H1 (cell line): ENCODE measurements around the gene ITPR3. TPM values are rescaled to one million over a fixed set of nuclear protein-coding genes. Genes with fewer than 3 reads are reported as not detected.
A peak's percentile ranks its signal among the peaks of the same experiment; 100 is the strongest.

Experiments used
- CTCF ChIA-PET: fragments of 300-600 bp; sonication (Branson Sonifier 250); formaldehyde crosslinking; loops from one replicate; lab custom pipeline; 2021; ENCODE audit not compliant: partially characterized antibody; lab: Charles Lee
- POLR2A ChIA-PET: fragments of 300-600 bp; sonication (Branson Sonifier 250); formaldehyde crosslinking; loops from one replicate; lab custom pipeline; 2021; ENCODE audit warnings: inconsistent platforms; ENCODE audit not compliant: partially characterized antibody; lab: Charles Lee
- DNase-seq, 2 experiments: peaks; one replicate each; pipeline versions ENCODE4 v3.0.0 to v3.0.0-alpha.2; 2010 to 2022; ENCODE audit warnings: low spot score in 2 of 2, low read depth in 1 of 2, mixed read lengths in 1 of 2
- FAIRE-seq: peaks from 2 replicates; lab custom pipeline; 2011; peaks lifted over from hg19 to GRCh38; lab: Jason Lieb, UNC
- H2AFZ ChIP-seq: 2 replicates; pipeline ENCODE4 v1.8.1; 2012; ENCODE audit warnings: low read length, inconsistent platforms
- H2AK5ac ChIP-seq: 2 replicates; pipeline ENCODE4 v1.6.1; 2013; ENCODE audit warnings: low read depth, low read length
- H2BK120ac ChIP-seq: replicated peaks from 2 replicates; pipeline ENCODE3; 2013; ENCODE audit warnings: low read depth, low read length, inconsistent platforms
- H2BK12ac ChIP-seq: 2 replicates; pipeline ENCODE4 v1.6.1; 2013; ENCODE audit warnings: low read depth, low read length
- H2BK15ac ChIP-seq: 2 replicates; pipeline ENCODE4 v1.6.1; 2013; ENCODE audit warnings: low read length
- H2BK20ac ChIP-seq: 2 replicates; pipeline ENCODE4 v1.6.1; 2013; ENCODE audit warnings: low read length
- H2BK5ac ChIP-seq: 2 replicates; pipeline ENCODE4 v1.6.1; 2013; ENCODE audit warnings: low read depth, low read length
- H3K14ac ChIP-seq: 2 replicates; pipeline ENCODE4 v1.6.1; 2013; ENCODE audit warnings: inconsistent platforms; ENCODE audit not compliant: insufficient read length
- H3K18ac ChIP-seq: 2 replicates; pipeline ENCODE4 v1.6.1; 2013; ENCODE audit warnings: low read length; ENCODE audit errors: extremely low read depth
- H3K23ac ChIP-seq: 2 replicates; pipeline ENCODE4 v1.6.1; 2013; ENCODE audit warnings: inconsistent platforms; ENCODE audit not compliant: insufficient read length
- H3K23me2 ChIP-seq: 2 replicates; pipeline ENCODE4 v1.6.1; 2013; ENCODE audit warnings: low read depth, low read length
- H3K27ac ChIP-seq: 2 replicates; pipeline ENCODE4 v1.6.1; 2011; ENCODE audit warnings: low read depth, low read length, inconsistent platforms
- H3K27me3 ChIP-seq, 4 experiments: replicated peaks in 1 of 4; 1 replicate in 1 of 4; 2 replicates in 3 of 4; pipeline versions ENCODE4 v1.6.1 to v1.8.1; 2011 to 2013; ENCODE audit warnings: low read length in 3 of 4, mild to moderate bottlenecking in 3 of 4, inconsistent platforms in 2 of 4, mixed read lengths in 2 of 4, moderate library complexity in 1 of 4; ENCODE audit not compliant: control insufficient read depth in 3 of 4, insufficient read depth in 3 of 4; ENCODE audit errors: extremely low read depth in 1 of 4
- H3K36me3 ChIP-seq, 4 experiments: 2 replicates each; pipeline versions ENCODE4 v1.6.1 to v1.8.1; 2011 to 2013; ENCODE audit warnings: mild to moderate bottlenecking in 4 of 4, low read length in 3 of 4, moderate library complexity in 2 of 4, control low read depth in 1 of 4, inconsistent platforms in 1 of 4; ENCODE audit not compliant: insufficient read depth in 4 of 4, control insufficient read depth in 2 of 4
- H3K4ac ChIP-seq: replicated peaks from 2 replicates; pipeline ENCODE3; 2013; ENCODE audit warnings: low read length, low read depth, mixed read lengths, inconsistent platforms; ENCODE audit not compliant: insufficient read length
- H3K4me1 ChIP-seq, 4 experiments: replicated peaks in 1 of 4; 1 replicate in 1 of 4; 2 replicates in 3 of 4; pipeline versions ENCODE4 v1.6.1 to v1.8.1; 2011 to 2013; ENCODE audit warnings: low read length in 3 of 4, inconsistent platforms in 2 of 4, mixed read lengths in 1 of 4; ENCODE audit not compliant: insufficient read depth in 4 of 4, control insufficient read depth in 3 of 4
- H3K4me2 ChIP-seq, 2 experiments: 2 replicates each; pipeline versions ENCODE4 v1.6.1 to v1.8.1; 2011 to 2013; ENCODE audit warnings: low read depth in 2 of 2, low read length in 2 of 2, control low read depth in 1 of 2, inconsistent platforms in 1 of 2, mild to moderate bottlenecking in 1 of 2; ENCODE audit not compliant: insufficient read depth in 1 of 2
- H3K4me3 ChIP-seq, 4 experiments: fragments of 200-600, 300-600 bp in 1 of 4; sonication (generic), shearing (Covaris generic), sonication (Bioruptor Twin) in 1 of 4; 2 replicates each; pipeline versions ENCODE4 v1.5.1 to v1.8.1; 2011 to 2016; ENCODE audit warnings: low read length in 4 of 4, low read depth in 3 of 4, control low read depth in 2 of 4, inconsistent platforms in 2 of 4, mild to moderate bottlenecking in 2 of 4, mixed read lengths in 1 of 4, moderate library complexity in 1 of 4; ENCODE audit not compliant: insufficient read depth in 2 of 4; ENCODE audit errors: extremely low read depth in 1 of 4
- H3K56ac ChIP-seq: replicated peaks from 2 replicates; pipeline ENCODE3; 2013; ENCODE audit warnings: low read depth, mild to moderate bottlenecking, mixed read lengths, low read length, inconsistent platforms; ENCODE audit not compliant: insufficient read length
- H3K79me1 ChIP-seq: 2 replicates; pipeline ENCODE4 v1.6.1; 2013; ENCODE audit warnings: low read depth, low read length, control low read depth
- H3K79me2 ChIP-seq, 2 experiments: 2 replicates each; pipeline versions ENCODE4 v1.6.1 to v1.8.1; 2012 to 2013; ENCODE audit warnings: low read length in 2 of 2, mild to moderate bottlenecking in 2 of 2, inconsistent platforms in 1 of 2; ENCODE audit not compliant: insufficient read depth in 2 of 2, control insufficient read depth in 1 of 2
- H3K9ac ChIP-seq, 4 experiments: replicated peaks in 1 of 4; 1 replicate in 1 of 4; 2 replicates in 3 of 4; pipeline versions ENCODE4 v1.6.1 to v1.8.1; 2011 to 2013; ENCODE audit warnings: low read depth in 3 of 4, low read length in 3 of 4, control low read depth in 2 of 4, mild to moderate bottlenecking in 2 of 4, moderate library complexity in 2 of 4, inconsistent platforms in 1 of 4; ENCODE audit errors: extremely low read depth in 1 of 4
- H3K9me3 ChIP-seq, 2 experiments: 2 replicates each; pipeline versions ENCODE4 v1.6.1 to v1.8.1; 2012 to 2013; ENCODE audit warnings: mild to moderate bottlenecking in 2 of 2, moderate library complexity in 2 of 2, control low read depth in 1 of 2, inconsistent platforms in 1 of 2, low read depth in 1 of 2, low read length in 1 of 2, mixed read lengths in 1 of 2; ENCODE audit not compliant: insufficient read depth in 2 of 2
- H4K20me1 ChIP-seq, 2 experiments: replicated peaks in 1 of 2; 2 replicates each; pipeline versions ENCODE3 to v1.8.1; 2011 to 2013; ENCODE audit warnings: inconsistent platforms in 2 of 2, low read length in 2 of 2, mild to moderate bottlenecking in 1 of 2; ENCODE audit not compliant: insufficient read depth in 2 of 2, control insufficient read depth in 1 of 2
- H4K5ac ChIP-seq: 2 replicates; pipeline ENCODE4 v1.6.1; 2013; ENCODE audit warnings: low read length, low read depth, mixed read lengths, inconsistent platforms; ENCODE audit not compliant: insufficient read length
- H4K8ac ChIP-seq: 2 replicates; pipeline ENCODE4 v1.8.0; 2013; ENCODE audit warnings: mild to moderate bottlenecking, moderate library complexity, low read length, inconsistent platforms; ENCODE audit not compliant: insufficient read depth; ENCODE audit errors: extremely low read depth
- H4K91ac ChIP-seq: replicated peaks from 2 replicates; pipeline ENCODE3; 2013; ENCODE audit warnings: low read length, mixed read lengths, inconsistent platforms; ENCODE audit not compliant: insufficient read length
- EGR1 ChIP-seq: IDR thresholded peaks from 2 replicates; pipeline ENCODE4 v1.6.1; 2011; ENCODE audit warnings: low read depth, low read length, borderline replicate concordance
- RAD21 ChIP-seq, 2 experiments: IDR thresholded peaks in 1 of 2; conservative IDR thresholded peaks in 1 of 2; 2 replicates each; pipeline ENCODE4 v1.6.1; 2011; ENCODE audit warnings: low read depth in 2 of 2, low read length in 2 of 2, improper control_type of control experiment in 1 of 2, inconsistent platforms in 1 of 2, mild to moderate bottlenecking in 1 of 2, moderate library complexity in 1 of 2
- WGBS, 2 experiments: shearing (Covaris generic) in 1 of 2; methylation state at CpG; one replicate each; pipeline versions ENCODE4 v1.1.6 to v1.1.7; 2013 to 2015; ENCODE audit warnings: low lambda C conversion rate in 2 of 2, mixed read lengths in 2 of 2, inconsistent platforms in 1 of 2, low coverage in 1 of 2, missing lambda C conversion rate in 1 of 2; ENCODE audit not compliant: insufficient replicate concordance in 2 of 2, insufficient coverage in 1 of 2, insufficient read length in 1 of 2; ENCODE audit errors: extremely low coverage in 1 of 2, missing lambda C conversion rate in 1 of 2; 5-methylcytosine and 5-hydroxymethylcytosine counted together
- polyA plus RNA-seq, 7 experiments: library from polyadenylated mRNA; depleted of rRNA in 3 of 7; stranded (reverse) in 5 of 7; unstranded in 2 of 7; fragments of >200 nt in 5 of 7; fragments of 200-250 nt in 2 of 7; gene quantifications; 1 replicate in 5 of 7; 2 replicates in 1 of 7; 4 replicates in 1 of 7; pipeline versions ENCODE4 v1.2.1 to v1.2.3, GENCODE V29; 2011 to 2013; ENCODE audit warnings: missing spikeins in 2 of 7, mixed read lengths in 2 of 7
- total RNA-seq: library from RNA; stranded (reverse); fragmentation: NEBNext Ultra II Directional; extraction: Animal tissue kit (Norgen Biotek cat#: 25700); gene quantifications from 2 replicates; pipeline ENCODE4 v1.2.1, GENCODE V29; 2021
- TF ChIP-seq, protein P1 (sequence below), 3 experiments: IDR thresholded peaks; 1 replicate in 2 of 3; 2 replicates in 1 of 3; pipeline versions ENCODE4 v1.5.1 to v1.6.1; 2011; ENCODE audit warnings: low read length in 3 of 3, mild to moderate bottlenecking in 3 of 3, inconsistent platforms in 2 of 3, low read depth in 1 of 3, moderate library complexity in 1 of 3; ENCODE audit not compliant: insufficient read depth in 1 of 3; ENCODE audit errors: control extremely low read depth in 1 of 3

The ITPR3 gene
- total and polyA plus RNA-seq, 2 of the 8 experiments (the other 6 are each of a cell fraction or from before 2014, with no cell fraction given), result 29.1 to 45.7 TPM

DNA sequence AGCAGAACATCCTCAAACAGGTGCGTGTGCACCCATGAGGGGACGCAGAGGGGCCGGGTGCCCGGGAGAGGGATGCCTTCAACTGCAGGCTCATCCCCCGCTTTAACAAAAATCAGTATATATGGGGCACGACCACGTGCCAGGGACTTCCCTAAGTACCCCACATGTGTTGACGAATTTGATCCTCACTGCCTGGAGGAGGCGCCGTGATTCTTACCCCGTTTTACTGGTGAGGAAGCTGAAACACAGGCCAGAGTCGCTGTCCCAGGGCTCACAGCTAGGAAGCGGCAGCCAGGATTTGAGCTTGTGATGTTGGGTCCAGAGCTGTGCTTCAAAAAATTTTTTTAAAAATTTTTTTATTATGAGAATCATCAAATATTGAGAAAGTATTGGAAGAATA, 44.8 kb downstream of the ITPR3 start:
- H3K14ac ChIP-seq, result no peak overlapping the region
- H3K79me1 ChIP-seq, result no peaks in the 10 kb centered on the region
- POLR2A ChIA-PET, result interaction anchor here (0.9 kb wide), 1 partner anchor 28 kb away, joined by 3 read pairs; no protein-coding TSS in a partner anchor
- no peak for FAIRE-seq
- H3K9ac ChIP-seq, result no peak overlapping the region
- no peak overlapping the region for H4K91ac ChIP-seq
- no peak overlapping the region for H2BK15ac ChIP-seq
- no peak overlapping the region for H3K23ac ChIP-seq
- CTCF ChIA-PET, result interaction anchor here (0.6 to 12.7 kb wide), 18 partner anchors 10 to 97 kb away, joined by 3 to 131 read pairs (median 4); no protein-coding TSS in a partner anchor
- no peak overlapping the region for H3K18ac ChIP-seq
- no peak overlapping the region for H2BK12ac ChIP-seq
- no peak overlapping the region for H3K27ac ChIP-seq
- no peak overlapping the region for H2BK5ac ChIP-seq
- H4K20me1 ChIP-seq, result peaks cover 2 to 4% of the 10 kb centered on the region in 2 experiments
- no peak overlapping the region for H4K5ac ChIP-seq
- H3K36me3 ChIP-seq, result peaks cover 4 to 16% (median 11%) of the 10 kb centered on the region in 4 experiments; a peak in 6 of 8 replicates
- H3K27me3 ChIP-seq, result no peaks in the 10 kb centered on the region
- 86% methylated on average over 13 of the region's 13 CpGs; no CpG with 5 or more reads in 1 of the 2 experiments for WGBS, 2 experiments
- H3K9me3 ChIP-seq, result no peaks in the 10 kb centered on the region
- no peak overlapping the region for H3K4me2 ChIP-seq
- no peaks in the 10 kb centered on the region for H3K23me2 ChIP-seq
- H3K4me3 ChIP-seq, result no peak overlapping the region
- no peak overlapping the region for H2AK5ac ChIP-seq
- H4K8ac ChIP-seq, result no peak overlapping the region
- H3K79me2 ChIP-seq, result no peaks in the 10 kb centered on the region
- peaks cover 0 to 3% (median 0%) of the 10 kb centered on the region in 4 experiments; a peak in 1 of 7 replicates for H3K4me1 ChIP-seq
- no peak overlapping the region for H3K56ac ChIP-seq
- TF ChIP-seq RAD21 (IDR thresholded peaks at IDR 0.05 in 1 of 2, conservative IDR thresholded peaks at IDR 0.05 in 1 of 2; ENCODE audit: low read depth in 2 of 2, low read length in 2 of 2), result peak; percentile 7 to 39; a peak in 2 of 4 replicates
- TF ChIP-seq EGR1, result no peak
- TF ChIP-seq, protein P1, sequence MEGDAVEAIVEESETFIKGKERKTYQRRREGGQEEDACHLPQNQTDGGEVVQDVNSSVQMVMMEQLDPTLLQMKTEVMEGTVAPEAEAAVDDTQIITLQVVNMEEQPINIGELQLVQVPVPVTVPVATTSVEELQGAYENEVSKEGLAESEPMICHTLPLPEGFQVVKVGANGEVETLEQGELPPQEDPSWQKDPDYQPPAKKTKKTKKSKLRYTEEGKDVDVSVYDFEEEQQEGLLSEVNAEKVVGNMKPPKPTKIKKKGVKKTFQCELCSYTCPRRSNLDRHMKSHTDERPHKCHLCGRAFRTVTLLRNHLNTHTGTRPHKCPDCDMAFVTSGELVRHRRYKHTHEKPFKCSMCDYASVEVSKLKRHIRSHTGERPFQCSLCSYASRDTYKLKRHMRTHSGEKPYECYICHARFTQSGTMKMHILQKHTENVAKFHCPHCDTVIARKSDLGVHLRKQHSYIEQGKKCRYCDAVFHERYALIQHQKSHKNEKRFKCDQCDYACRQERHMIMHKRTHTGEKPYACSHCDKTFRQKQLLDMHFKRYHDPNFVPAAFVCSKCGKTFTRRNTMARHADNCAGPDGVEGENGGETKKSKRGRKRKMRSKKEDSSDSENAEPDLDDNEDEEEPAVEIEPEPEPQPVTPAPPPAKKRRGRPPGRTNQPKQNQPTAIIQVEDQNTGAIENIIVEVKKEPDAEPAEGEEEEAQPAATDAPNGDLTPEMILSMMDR (IDR thresholded peaks at IDR 0.05; ENCODE audit: control extremely low read depth in 1 of 3, insufficient read depth in 1 of 3, low read depth in 1 of 3, low read length in 3 of 3), result peak in 2 of 3 experiments; percentile 27 to 51; a peak in 3 of 4 replicates
- DNase-seq, result no peak
- no peak overlapping the region for H2BK120ac ChIP-seq
- no peak overlapping the region for H2BK20ac ChIP-seq
- no peak overlapping the region for H2AFZ ChIP-seq
- H3K4ac ChIP-seq, result no peak overlapping the region
